ENCODE measurements around the gene GSTCD.

GSTCD gene

GRCh38 chr4:105698607-105699006, 10.0 kb upstream of the GSTCD start:
- no peak overlapping the region for H3K27ac ChIP-seq (ENCODE audit: insufficient read depth in 1 of 2, low read depth in 1 of 2, low read length in 2 of 2, poor library complexity in 1 of 2, severe bottlenecking in 2 of 2)
- CTCF ChIA-PET, result interaction anchor here (1.2 to 2.2 kb wide), 2 partner anchors 17 to 58 kb away, joined by 3 to 6 read pairs; no protein-coding TSS in a partner anchor

GRCh38 chr4:105707782-105708180, 803 bp upstream of the GSTCD start:
- peak in 2 of 3 donors; percentile 18 to 47 for DNase-seq
- CTCF ChIA-PET, result no interaction called here
- H3K4me3 ChIP-seq (ENCODE audit: control insufficient read depth in 1 of 7, extremely low read depth in 1 of 7, insufficient read depth in 4 of 7, low read depth in 2 of 7, low read length in 6 of 7), result peak overlapping the region; percentile 87 to 98 (median 96)
- POLR2A ChIA-PET, result no interaction called here
- H3K4me1 ChIP-seq (ENCODE audit: control extremely low read depth in 1 of 4, control insufficient read depth in 4 of 4, insufficient read depth in 4 of 4, low read length in 3 of 4), result peaks cover 8 to 23% (median 18%) of the 10 kb centered on the region in 4 experiments
- no peaks in the 10 kb centered on the region for H3K9me3 ChIP-seq (ENCODE audit: control extremely low read depth in 1 of 5, control insufficient read depth in 4 of 5, insufficient read depth in 2 of 5, low read depth in 1 of 5, low read length in 4 of 5)
- H3K27ac ChIP-seq (ENCODE audit: insufficient read depth in 1 of 2, low read depth in 1 of 2, low read length in 2 of 2, poor library complexity in 1 of 2, severe bottlenecking in 2 of 2), result peak overlapping the region; percentile 79 to 92
- peaks cover 0 to 12% (median 2%) of the 10 kb centered on the region in 4 experiments for H3K36me3 ChIP-seq (ENCODE audit: control insufficient read depth in 4 of 4, insufficient read depth in 4 of 4, low read length in 3 of 4)
- WGBS (ENCODE audit: insufficient coverage), result 35% methylated on average over 5 of the region's 7 CpGs
- no peaks in the 10 kb centered on the region for H3K27me3 ChIP-seq (replicated peaks in 2 of 5; ENCODE audit: control insufficient read depth in 4 of 5, insufficient read depth in 5 of 5, low read length in 4 of 5)

More at GRCh38 chr4:105698607-105699006, 10.0 kb upstream of the GSTCD start:
- POLR2A ChIA-PET, result no interaction called here
- 90% methylated on average over 2 of the region's 2 CpGs for WGBS (ENCODE audit: insufficient coverage)
- no peaks in the 10 kb centered on the region for H3K9me3 ChIP-seq (ENCODE audit: control extremely low read depth in 1 of 5, control insufficient read depth in 4 of 5, insufficient read depth in 2 of 5, low read depth in 1 of 5, low read length in 4 of 5)
- H3K27me3 ChIP-seq (replicated peaks in 2 of 5; ENCODE audit: control insufficient read depth in 4 of 5, insufficient read depth in 5 of 5, low read length in 4 of 5), result no peaks in the 10 kb centered on the region
- H3K4me3 ChIP-seq (ENCODE audit: control insufficient read depth in 1 of 7, extremely low read depth in 1 of 7, insufficient read depth in 4 of 7, low read depth in 2 of 7, low read length in 6 of 7), result no peak overlapping the region
- DNase-seq, result no peak
- peaks cover 14 to 45% (median 25%) of the 10 kb centered on the region in 4 experiments for H3K36me3 ChIP-seq (ENCODE audit: control insufficient read depth in 4 of 4, insufficient read depth in 4 of 4, low read length in 3 of 4)
- no peaks in the 10 kb centered on the region for H3K4me1 ChIP-seq (ENCODE audit: control extremely low read depth in 1 of 4, control insufficient read depth in 4 of 4, insufficient read depth in 4 of 4, low read length in 3 of 4)

GRCh38 chr4:105709081-105709450, 482 bp downstream of the GSTCD start:
- CTCF ChIA-PET, result interaction anchor here (0.7 to 1.6 kb wide), 3 partner anchors 10 to 1271 kb away, joined by 3 to 4 read pairs (median 3); no protein-coding TSS in a partner anchor
- POLR2A ChIA-PET, result no interaction called here
- peak; percentile 34 to 68 (median 53) for DNase-seq
- 0% methylated on average over 5 of the region's 11 CpGs for WGBS (ENCODE audit: insufficient coverage)
- no peaks in the 10 kb centered on the region for H3K27me3 ChIP-seq (replicated peaks in 2 of 5; ENCODE audit: control insufficient read depth in 4 of 5, insufficient read depth in 5 of 5, low read length in 4 of 5)
- H3K9me3 ChIP-seq (ENCODE audit: control extremely low read depth in 1 of 5, control insufficient read depth in 4 of 5, insufficient read depth in 2 of 5, low read depth in 1 of 5, low read length in 4 of 5), result no peaks in the 10 kb centered on the region
- peak overlapping the region; percentile 79 to 92 for H3K27ac ChIP-seq (ENCODE audit: insufficient read depth in 1 of 2, low read depth in 1 of 2, low read length in 2 of 2, poor library complexity in 1 of 2, severe bottlenecking in 2 of 2)
- peaks cover 8 to 25% (median 20%) of the 10 kb centered on the region in 4 experiments for H3K4me1 ChIP-seq (ENCODE audit: control extremely low read depth in 1 of 4, control insufficient read depth in 4 of 4, insufficient read depth in 4 of 4, low read length in 3 of 4)
- H3K36me3 ChIP-seq (ENCODE audit: control insufficient read depth in 4 of 4, insufficient read depth in 4 of 4, low read length in 3 of 4), result peaks cover 0 to 2% (median under 1%) of the 10 kb centered on the region in 4 experiments
- peak overlapping the region; percentile 87 to 98 (median 96) for H3K4me3 ChIP-seq (ENCODE audit: control insufficient read depth in 1 of 7, extremely low read depth in 1 of 7, insufficient read depth in 4 of 7, low read depth in 2 of 7, low read length in 6 of 7)

- 90% methylated on average over 2 of the region's 16 CpGs for WGBS (ENCODE audit: insufficient coverage)
- POLR2A ChIA-PET, result interaction anchor here (0.6 kb wide), 1 partner anchor 118 kb away, joined by 6 read pairs; no protein-coding TSS in a partner anchor
These were observed 1.5 kb downstream of the GSTCD start for GRCh38 chr4:105710012-105710600.

GRCh38 chr4:105710678-105711077, 2.1 kb downstream of the GSTCD start:
- POLR2A ChIA-PET, result no interaction called here
- no peak overlapping the region for H3K27ac ChIP-seq (ENCODE audit: insufficient read depth in 1 of 2, low read depth in 1 of 2, low read length in 2 of 2, poor library complexity in 1 of 2, severe bottlenecking in 2 of 2)
- H3K4me3 ChIP-seq (ENCODE audit: control insufficient read depth in 1 of 7, extremely low read depth in 1 of 7, insufficient read depth in 4 of 7, low read depth in 2 of 7, low read length in 6 of 7), result no peak overlapping the region
- DNase-seq, result no peak
- no peaks in the 10 kb centered on the region for H3K9me3 ChIP-seq (ENCODE audit: control extremely low read depth in 1 of 5, control insufficient read depth in 4 of 5, insufficient read depth in 2 of 5, low read depth in 1 of 5, low read length in 4 of 5)
- no peaks in the 10 kb centered on the region for H3K36me3 ChIP-seq (ENCODE audit: control insufficient read depth in 4 of 4, insufficient read depth in 4 of 4, low read length in 3 of 4)
- peaks cover 8 to 35% (median 28%) of the 10 kb centered on the region in 4 experiments for H3K4me1 ChIP-seq (ENCODE audit: control extremely low read depth in 1 of 4, control insufficient read depth in 4 of 4, insufficient read depth in 4 of 4, low read length in 3 of 4)
- no peaks in the 10 kb centered on the region for H3K27me3 ChIP-seq (replicated peaks in 2 of 5; ENCODE audit: control insufficient read depth in 4 of 5, insufficient read depth in 5 of 5, low read length in 4 of 5)
- 98% methylated on average over 5 of the region's 6 CpGs for WGBS (ENCODE audit: insufficient coverage)
- CTCF ChIA-PET, result interaction anchor here (1.6 to 1.8 kb wide), 3 partner anchors 8 to 237 kb away, joined by 4 to 5 read pairs (median 4); partner anchors contain the start of gene PPA2

More at GRCh38 chr4:105710012-105710600, 1.5 kb downstream of the GSTCD start:
- Histone ChIP-seq H3K4me3 (ENCODE audit: control insufficient read depth in 1 of 7, extremely low read depth in 1 of 7, insufficient read depth in 4 of 7, low read depth in 2 of 7, low read length in 6 of 7) (peak overlapping the region in 3 of 7 experiments; percentile 87 to 97 (median 94)), H3K27me3 (replicated peaks in 2 of 5; ENCODE audit: control insufficient read depth in 4 of 5, insufficient read depth in 5 of 5, low read length in 4 of 5) (no peaks in the 10 kb centered on the region), H3K9me3 (ENCODE audit: control extremely low read depth in 1 of 5, control insufficient read depth in 4 of 5, insufficient read depth in 2 of 5, low read depth in 1 of 5, low read length in 4 of 5) (no peaks in the 10 kb centered on the region), H3K27ac (ENCODE audit: insufficient read depth in 1 of 2, low read depth in 1 of 2, low read length in 2 of 2, poor library complexity in 1 of 2, severe bottlenecking in 2 of 2) (no peak overlapping the region), H3K4me1 (ENCODE audit: control extremely low read depth in 1 of 4, control insufficient read depth in 4 of 4, insufficient read depth in 4 of 4, low read length in 3 of 4) (peaks cover 8 to 33% (median 28%) of the 10 kb centered on the region in 4 experiments), H3K36me3 (ENCODE audit: control insufficient read depth in 4 of 4, insufficient read depth in 4 of 4, low read length in 3 of 4) (no peaks in the 10 kb centered on the region)
- CTCF ChIA-PET, result interaction anchor here (0.7 to 1.8 kb wide), 4 partner anchors 9 to 1272 kb away, joined by 3 to 5 read pairs (median 4); partner anchors contain the start of gene PPA2
- no peak for DNase-seq

GRCh38 chr4:105712766-105713165, 4.2 kb downstream of the GSTCD start:
- ChIA-PET CTCF (no interaction called here), POLR2A (no interaction called here)
- Histone ChIP-seq H3K36me3 (ENCODE audit: control insufficient read depth in 4 of 4, insufficient read depth in 4 of 4, low read length in 3 of 4) (no peaks in the 10 kb centered on the region), H3K27ac (ENCODE audit: insufficient read depth in 1 of 2, low read depth in 1 of 2, low read length in 2 of 2, poor library complexity in 1 of 2, severe bottlenecking in 2 of 2) (no peak overlapping the region), H3K4me1 (ENCODE audit: control extremely low read depth in 1 of 4, control insufficient read depth in 4 of 4, insufficient read depth in 4 of 4, low read length in 3 of 4) (peaks cover under 1 to 26% (median 20%) of the 10 kb centered on the region in 4 experiments), H3K4me3 (ENCODE audit: control insufficient read depth in 1 of 7, extremely low read depth in 1 of 7, insufficient read depth in 4 of 7, low read depth in 2 of 7, low read length in 6 of 7) (no peak overlapping the region), H3K27me3 (replicated peaks in 2 of 5; ENCODE audit: control insufficient read depth in 4 of 5, insufficient read depth in 5 of 5, low read length in 4 of 5) (no peaks in the 10 kb centered on the region), H3K9me3 (ENCODE audit: control extremely low read depth in 1 of 5, control insufficient read depth in 4 of 5, insufficient read depth in 2 of 5, low read depth in 1 of 5, low read length in 4 of 5) (no peaks in the 10 kb centered on the region)
- WGBS (ENCODE audit: insufficient coverage), result 100% methylated on average over 2 of the region's 2 CpGs
- no peak for DNase-seq

GRCh38 chr4:105714071-105714521, 5.5 kb downstream of the GSTCD start:
- Histone ChIP-seq H3K4me1 (ENCODE audit: control extremely low read depth in 1 of 4, control insufficient read depth in 4 of 4, insufficient read depth in 4 of 4, low read length in 3 of 4) (peaks cover 0 to 24% (median 15%) of the 10 kb centered on the region in 4 experiments), H3K9me3 (ENCODE audit: control extremely low read depth in 1 of 5, control insufficient read depth in 4 of 5, insufficient read depth in 2 of 5, low read depth in 1 of 5, low read length in 4 of 5) (no peaks in the 10 kb centered on the region), H3K4me3 (ENCODE audit: control insufficient read depth in 1 of 7, extremely low read depth in 1 of 7, insufficient read depth in 4 of 7, low read depth in 2 of 7, low read length in 6 of 7) (peak overlapping the region in 6 of 7 experiments; percentile 64 to 88 (median 73)), H3K27ac (ENCODE audit: insufficient read depth in 1 of 2, low read depth in 1 of 2, low read length in 2 of 2, poor library complexity in 1 of 2, severe bottlenecking in 2 of 2) (no peak overlapping the region), H3K36me3 (ENCODE audit: control insufficient read depth in 4 of 4, insufficient read depth in 4 of 4, low read length in 3 of 4) (peaks cover 0 to 3% (median 0%) of the 10 kb centered on the region in 4 experiments), H3K27me3 (replicated peaks in 2 of 5; ENCODE audit: control insufficient read depth in 4 of 5, insufficient read depth in 5 of 5, low read length in 4 of 5) (no peaks in the 10 kb centered on the region)
- peak; percentile 37 to 80 (median 78) for DNase-seq
- 0% methylated on average over 4 of the region's 5 CpGs for WGBS (ENCODE audit: insufficient coverage)
- ChIA-PET POLR2A (interaction anchor here (0.6 kb wide), 1 partner anchor 16 kb away, joined by 4 read pairs; no protein-coding TSS in a partner anchor), CTCF (interaction anchor here (0.6 to 2.5 kb wide), 5 partner anchors 9 to 218 kb away, joined by 3 to 13 read pairs (median 5); no protein-coding TSS in a partner anchor)
